Spinal cord (tissue), 10 donors: Measurements from ENCODE around the gene ZBTB46. TPM values are rescaled to one million over a fixed set of nuclear protein-coding genes. Genes with fewer than 3 reads are reported as not detected.
A peak's percentile ranks its signal among the peaks of the same experiment; 100 is the strongest.
"Not testable (repeated sequence)": the region's sequence is repeated elsewhere in the genome, so short reads cannot be mapped to it uniquely, and the experiment has no call there.

Source experiments
- DNase-seq, 6 donors: peaks; one replicate each; pipeline versions ENCODE4 v3.0.0 to v3.0.0-alpha.2; 2013 to 2015; ENCODE audit warnings: low spot score in 6 of 6, low read depth in 4 of 6
- H3K27ac ChIP-seq: one replicate; pipeline ENCODE4 v1.5.1; 2013; ENCODE audit warnings: low read depth, low read length, control low read depth
- H3K27me3 ChIP-seq: one replicate; pipeline ENCODE4 v1.6.1; 2013; ENCODE audit warnings: low read length; ENCODE audit not compliant: control insufficient read depth, insufficient read depth
- H3K36me3 ChIP-seq: one replicate; pipeline ENCODE4 v1.6.1; 2013; ENCODE audit warnings: low read length; ENCODE audit not compliant: control insufficient read depth, insufficient read depth
- H3K4me1 ChIP-seq: one replicate; pipeline ENCODE4 v1.6.1; 2013; ENCODE audit warnings: low read length; ENCODE audit not compliant: control insufficient read depth, insufficient read depth
- H3K4me3 ChIP-seq: one replicate; pipeline ENCODE4 v1.5.1; 2013; ENCODE audit warnings: low read depth, low read length, control low read depth
- H3K9me3 ChIP-seq: one replicate; pipeline ENCODE4 v1.6.1; 2013; ENCODE audit warnings: low read length; ENCODE audit not compliant: control insufficient read depth, insufficient read depth
- WGBS: methylation state at CpG from one replicate; pipeline ENCODE4 v1.1.5; 2013; ENCODE audit warnings: missing lambda C conversion rate; ENCODE audit not compliant: insufficient coverage; 5-methylcytosine and 5-hydroxymethylcytosine counted together
- polyA plus RNA-seq, 2 donors: library from polyadenylated mRNA; unstranded; fragments of 120-200 nt; gene quantifications; one replicate each; pipeline ENCODE4 v1.2.1, GENCODE V29; 2013; ENCODE audit not compliant: insufficient read length in 2 of 2
- total RNA-seq, 2 donors: library from RNA; depleted of rRNA in 1 of 2; stranded (reverse); fragments of 120-200 nt in 1 of 2; fragments of >200 nt in 1 of 2; gene quantifications; one replicate each; pipeline versions ENCODE4 v1.2.3 to v1.2.4, GENCODE V29; 2013 to 2014
- donor health status: healthy.

The ZBTB46 gene
- total and polyA plus RNA-seq, 4 donors: 8.3 to 13.4 (median 11.3) TPM

DNA sequence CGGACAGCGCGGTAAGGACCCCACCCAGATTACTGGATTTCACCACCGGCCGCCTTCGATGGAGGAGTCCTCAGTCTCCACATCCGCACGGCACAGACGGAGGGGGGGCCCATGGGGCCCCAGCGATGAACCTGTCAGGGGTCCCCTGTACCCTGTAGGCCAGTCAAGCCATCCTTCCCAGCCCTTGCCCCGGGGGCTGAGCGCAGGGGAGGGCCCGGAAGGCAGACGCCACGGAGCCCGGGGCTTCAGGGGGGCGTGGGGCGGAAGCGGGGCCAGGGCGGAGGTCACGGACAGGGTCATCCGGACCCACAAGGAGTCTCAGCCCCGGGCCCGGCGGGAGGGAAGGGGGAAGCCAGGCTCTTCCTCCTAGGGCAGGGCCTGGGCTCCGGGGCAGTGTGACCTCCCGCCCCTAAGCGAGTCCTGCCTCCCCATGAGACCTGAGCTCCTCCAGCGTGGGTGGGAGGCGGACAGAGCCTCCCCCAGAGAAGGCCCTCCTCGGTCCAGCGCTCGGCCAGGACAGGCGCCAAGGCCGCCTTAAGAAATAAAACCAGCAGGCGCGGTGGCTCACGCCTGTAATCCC is 22.8 kb downstream of the ZBTB46 start:
- no peak overlapping the region for H3K27ac ChIP-seq
- no peak for DNase-seq
- 95% methylated on average over 30 of the region's 38 CpGs for WGBS
- H3K9me3 ChIP-seq: no peaks in the 10 kb centered on the region
- H3K4me1 ChIP-seq: no peaks in the 10 kb centered on the region
- no peak overlapping the region for H3K4me3 ChIP-seq
- peaks cover 25% of the 10 kb centered on the region for H3K36me3 ChIP-seq
- H3K27me3 ChIP-seq: no peaks in the 10 kb centered on the region

DNA sequence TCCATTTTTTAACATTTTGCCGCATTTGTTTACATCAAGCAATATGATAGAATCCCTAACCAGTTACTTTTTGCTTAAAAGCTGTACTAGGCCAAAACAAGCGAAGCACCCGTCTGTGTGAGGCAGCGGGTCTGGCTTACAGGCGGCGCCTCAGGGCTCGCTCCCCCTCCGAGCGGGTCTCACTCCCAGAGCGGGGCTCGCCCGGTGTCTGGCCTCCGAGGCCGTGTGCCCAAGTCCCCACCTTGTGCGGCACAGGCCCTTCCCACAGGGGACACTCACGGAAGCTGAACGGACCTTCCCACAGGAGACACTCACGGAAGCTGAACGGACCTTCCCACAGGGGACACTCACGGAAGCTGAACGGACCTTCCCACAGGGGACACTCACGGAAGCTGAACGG is 23.4 kb downstream of the ZBTB46 start:
- Histone ChIP-seq H3K27me3 (no peaks in the 10 kb centered on the region), H3K4me3 (no peak overlapping the region), H3K36me3 (peaks cover 29% of the 10 kb centered on the region), H3K4me1 (no peaks in the 10 kb centered on the region), H3K9me3 (no peaks in the 10 kb centered on the region), H3K27ac (no peak overlapping the region)
- no peak for DNase-seq
- 92% methylated on average over 18 of the region's 23 CpGs for WGBS

DNA sequence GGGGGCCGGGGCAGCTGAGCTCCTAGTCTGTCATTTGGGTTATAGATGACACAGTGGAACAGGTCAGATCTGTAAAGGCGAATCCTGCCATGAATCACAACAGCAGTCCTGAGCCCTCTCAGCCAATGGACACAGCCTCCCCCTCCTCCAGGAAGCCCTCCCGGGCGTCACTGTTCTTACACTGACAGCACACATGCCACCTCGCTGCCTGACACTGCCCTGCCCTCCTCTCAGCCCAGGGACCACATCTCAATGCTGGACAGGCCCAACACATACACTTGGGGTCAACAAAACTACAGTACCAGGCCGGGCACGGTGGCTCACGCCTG is 26.8 kb downstream of the ZBTB46 start:
- H3K27ac ChIP-seq: no peak overlapping the region
- H3K4me3 ChIP-seq: no peak overlapping the region
- 92% methylated on average over 7 of the region's 8 CpGs for WGBS
- no peaks in the 10 kb centered on the region for H3K27me3 ChIP-seq
- H3K4me1 ChIP-seq: no peaks in the 10 kb centered on the region
- DNase-seq: peak in 1 of 6 donors; percentile 0
- no peaks in the 10 kb centered on the region for H3K9me3 ChIP-seq
- H3K36me3 ChIP-seq: peaks cover 42% of the 10 kb centered on the region

DNA sequence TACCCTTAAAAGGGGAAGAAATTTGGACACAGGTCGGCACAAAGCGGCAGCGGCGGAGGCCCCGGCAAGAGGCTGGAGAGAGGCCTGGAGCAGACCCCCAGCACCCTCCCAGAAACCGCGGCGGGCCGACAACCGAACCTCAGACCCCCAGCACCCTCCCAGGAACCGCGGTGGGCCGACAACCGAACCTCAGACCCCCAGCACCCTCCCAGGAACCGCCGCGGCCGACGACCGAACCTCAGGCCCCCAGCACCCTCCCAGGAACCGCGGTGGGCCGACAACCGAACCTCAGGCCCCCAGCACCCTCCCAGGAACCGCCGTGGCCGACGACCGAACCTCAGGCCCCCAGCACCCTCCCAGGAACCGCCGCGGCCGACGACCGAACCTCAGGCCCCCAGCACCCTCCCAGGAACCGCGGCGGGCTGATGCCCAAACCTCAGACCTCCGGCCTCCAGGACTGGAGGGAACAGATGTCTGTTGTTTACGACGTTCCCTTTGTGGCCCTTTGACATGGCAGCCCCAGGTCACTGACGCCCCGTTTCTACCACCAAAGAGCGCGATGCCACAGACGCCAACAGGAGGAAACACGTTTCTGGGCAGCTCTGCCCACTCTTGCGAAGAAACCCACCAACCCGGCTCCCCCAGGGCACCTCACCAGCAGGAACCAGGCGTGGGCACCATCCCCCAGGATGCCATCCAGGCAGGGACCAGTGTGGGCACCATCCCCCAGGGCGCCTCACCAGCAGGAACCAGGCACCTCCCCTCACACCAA is 28.4 kb downstream of the ZBTB46 start:
- H3K27ac ChIP-seq: no peak overlapping the region
- no peak for DNase-seq
- H3K27me3 ChIP-seq: no peaks in the 10 kb centered on the region
- no peaks in the 10 kb centered on the region for H3K9me3 ChIP-seq
- WGBS: 92% methylated on average over 28 of the region's 51 CpGs
- H3K4me3 ChIP-seq: no peak overlapping the region
- H3K4me1 ChIP-seq: no peaks in the 10 kb centered on the region
- peaks cover 29% of the 10 kb centered on the region for H3K36me3 ChIP-seq

GRCh38 chr20:63801174-63801573 is 29.9 kb downstream of the ZBTB46 start:
- not testable (repeated sequence) for H3K4me1 ChIP-seq, H3K9me3 ChIP-seq, DNase-seq, H3K4me3 ChIP-seq, H3K27ac ChIP-seq, H3K27me3 ChIP-seq
- H3K36me3 ChIP-seq: peaks cover 27% of the 10 kb centered on the region
- no CpG with 5 or more reads among the region's 2 CpGs for WGBS

GRCh38 chr20:63800411-63800810 is 30.7 kb downstream of the ZBTB46 start:
- not testable (repeated sequence) for H3K4me1 ChIP-seq, H3K9me3 ChIP-seq, H3K27me3 ChIP-seq, H3K4me3 ChIP-seq, DNase-seq, H3K27ac ChIP-seq
- WGBS: 83% methylated on average over 23 of the region's 27 CpGs
- H3K36me3 ChIP-seq: peaks cover 28% of the 10 kb centered on the region

DNA sequence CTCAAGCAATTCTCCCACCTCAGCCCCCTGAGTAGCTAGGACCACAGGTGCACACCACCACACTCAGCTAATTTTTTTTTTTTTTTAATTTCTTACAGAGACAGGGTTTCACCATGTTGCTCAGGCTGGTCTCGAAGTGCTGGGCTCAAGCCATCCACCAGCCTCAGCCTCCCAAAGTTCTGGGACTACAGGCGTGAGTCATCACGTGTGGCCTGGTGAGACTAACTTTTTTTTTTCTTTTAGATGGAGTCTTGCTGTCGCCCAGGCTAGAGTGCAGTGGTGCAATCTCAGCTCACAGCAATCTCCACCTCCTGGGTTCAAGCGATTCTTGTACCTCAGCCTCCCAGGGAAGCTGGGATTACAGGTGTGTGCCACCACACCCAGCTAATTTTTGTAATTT is 31.9 kb downstream of the ZBTB46 start:
- DNase-seq, H3K27ac ChIP-seq, H3K27me3 ChIP-seq, H3K9me3 ChIP-seq, H3K4me3 ChIP-seq, H3K4me1 ChIP-seq: not testable (repeated sequence)
- peaks cover 32% of the 10 kb centered on the region for H3K36me3 ChIP-seq
- 74% methylated on average over 2 of the region's 5 CpGs for WGBS

- not testable (repeated sequence) for H3K4me1 ChIP-seq, H3K9me3 ChIP-seq, H3K4me3 ChIP-seq, H3K27ac ChIP-seq, DNase-seq, H3K27me3 ChIP-seq
- WGBS: no CpG with 5 or more reads among the region's 3 CpGs
- peaks cover 15% of the 10 kb centered on the region for H3K36me3 ChIP-seq
These were observed 33.9 kb downstream of the ZBTB46 start for GRCh38 chr20:63797175-63797574.

DNA sequence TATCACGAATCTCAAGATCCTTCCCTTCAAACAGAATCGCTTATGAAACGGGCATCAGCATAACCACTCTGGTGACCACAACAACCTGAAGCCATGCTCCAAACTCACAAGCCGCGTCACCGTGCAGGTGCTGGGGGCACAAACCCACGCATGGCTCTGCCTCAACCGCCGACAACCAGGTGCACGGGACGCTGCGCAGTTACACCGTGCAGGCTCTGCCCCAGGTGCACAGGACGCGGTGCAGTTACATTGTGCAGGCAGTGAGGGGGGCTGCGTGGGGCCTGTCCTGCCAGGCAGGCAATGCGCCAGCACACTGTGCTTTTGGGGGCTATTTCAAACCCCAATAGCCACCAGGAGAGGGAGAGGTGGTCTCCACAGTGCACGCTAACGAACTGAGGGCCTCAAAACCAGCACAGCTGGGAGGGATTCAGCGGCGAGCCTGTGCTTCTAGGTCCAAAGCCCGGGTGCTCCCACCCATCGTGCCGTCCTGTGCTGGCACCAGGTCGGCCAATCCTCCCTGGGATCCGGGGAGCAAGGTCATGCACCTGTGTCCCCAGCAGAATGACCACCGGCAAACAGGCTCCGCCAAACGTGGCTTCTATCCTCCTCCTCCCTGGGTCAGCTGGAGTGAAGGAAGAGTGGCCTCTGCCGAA is 35.8 kb downstream of the ZBTB46 start:
- H3K9me3 ChIP-seq: no peaks in the 10 kb centered on the region
- H3K36me3 ChIP-seq: peaks cover 16% of the 10 kb centered on the region
- no peaks in the 10 kb centered on the region for H3K27me3 ChIP-seq
- H3K4me1 ChIP-seq: no peaks in the 10 kb centered on the region
- H3K4me3 ChIP-seq: no peak overlapping the region
- no peak overlapping the region for H3K27ac ChIP-seq
- no peak for DNase-seq
- WGBS: 94% methylated on average over 30 of the region's 30 CpGs

- Histone ChIP-seq H3K27ac (no peak overlapping the region), H3K4me1 (no peaks in the 10 kb centered on the region), H3K36me3 (peaks cover 18% of the 10 kb centered on the region), H3K4me3 (no peak overlapping the region), H3K27me3 (no peaks in the 10 kb centered on the region), H3K9me3 (no peaks in the 10 kb centered on the region)
- WGBS: 86% methylated on average over 14 of the region's 14 CpGs
- no peak for DNase-seq
These were observed 36.5 kb downstream of the ZBTB46 start for GRCh38 chr20:63794614-63795013.
